D721Med (cell line): ENCODE measurements around the gene RPGR.

Source experiments
- DNase-seq: peaks from one replicate; pipeline ENCODE4 v3.0.0; 2011; ENCODE audit warnings: low spot score; ENCODE audit not compliant: insufficient read length
- FAIRE-seq: peaks from 2 replicates; lab custom pipeline; 2011; peaks lifted over from hg19 to GRCh38; lab: Jason Lieb, UNC
- TF ChIP-seq, protein P1 (sequence below): IDR thresholded peaks from 2 replicates; pipeline ENCODE4 v1.5.1; 2012; ENCODE audit warnings: mild to moderate bottlenecking, control low read depth; ENCODE audit not compliant: insufficient read depth; ENCODE audit errors: missing control alignments

The RPGR gene

DNA sequence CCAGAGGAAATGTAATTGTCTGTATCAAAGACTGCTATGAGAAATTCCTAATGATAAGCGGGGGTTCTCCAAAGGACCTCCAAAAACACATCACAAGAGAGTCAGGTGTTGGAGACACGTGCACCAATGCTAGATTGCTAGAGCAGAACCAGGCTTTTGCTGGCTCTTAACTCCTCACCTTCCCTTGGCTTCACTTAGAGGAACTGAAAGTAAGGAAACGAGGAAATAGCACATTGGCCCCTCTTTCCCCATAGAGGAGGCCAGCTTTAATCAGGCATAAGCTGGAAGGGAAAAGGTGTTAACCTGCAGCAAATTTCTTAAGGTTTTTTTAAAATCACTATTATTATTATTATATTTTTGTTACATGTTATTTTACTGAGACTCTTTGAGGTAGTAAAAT lies 38.6 kb upstream of the RPGR start:
- FAIRE-seq (no peak), DNase-seq (no peak)
- TF ChIP-seq, protein P1, sequence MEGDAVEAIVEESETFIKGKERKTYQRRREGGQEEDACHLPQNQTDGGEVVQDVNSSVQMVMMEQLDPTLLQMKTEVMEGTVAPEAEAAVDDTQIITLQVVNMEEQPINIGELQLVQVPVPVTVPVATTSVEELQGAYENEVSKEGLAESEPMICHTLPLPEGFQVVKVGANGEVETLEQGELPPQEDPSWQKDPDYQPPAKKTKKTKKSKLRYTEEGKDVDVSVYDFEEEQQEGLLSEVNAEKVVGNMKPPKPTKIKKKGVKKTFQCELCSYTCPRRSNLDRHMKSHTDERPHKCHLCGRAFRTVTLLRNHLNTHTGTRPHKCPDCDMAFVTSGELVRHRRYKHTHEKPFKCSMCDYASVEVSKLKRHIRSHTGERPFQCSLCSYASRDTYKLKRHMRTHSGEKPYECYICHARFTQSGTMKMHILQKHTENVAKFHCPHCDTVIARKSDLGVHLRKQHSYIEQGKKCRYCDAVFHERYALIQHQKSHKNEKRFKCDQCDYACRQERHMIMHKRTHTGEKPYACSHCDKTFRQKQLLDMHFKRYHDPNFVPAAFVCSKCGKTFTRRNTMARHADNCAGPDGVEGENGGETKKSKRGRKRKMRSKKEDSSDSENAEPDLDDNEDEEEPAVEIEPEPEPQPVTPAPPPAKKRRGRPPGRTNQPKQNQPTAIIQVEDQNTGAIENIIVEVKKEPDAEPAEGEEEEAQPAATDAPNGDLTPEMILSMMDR: no peak

DNA sequence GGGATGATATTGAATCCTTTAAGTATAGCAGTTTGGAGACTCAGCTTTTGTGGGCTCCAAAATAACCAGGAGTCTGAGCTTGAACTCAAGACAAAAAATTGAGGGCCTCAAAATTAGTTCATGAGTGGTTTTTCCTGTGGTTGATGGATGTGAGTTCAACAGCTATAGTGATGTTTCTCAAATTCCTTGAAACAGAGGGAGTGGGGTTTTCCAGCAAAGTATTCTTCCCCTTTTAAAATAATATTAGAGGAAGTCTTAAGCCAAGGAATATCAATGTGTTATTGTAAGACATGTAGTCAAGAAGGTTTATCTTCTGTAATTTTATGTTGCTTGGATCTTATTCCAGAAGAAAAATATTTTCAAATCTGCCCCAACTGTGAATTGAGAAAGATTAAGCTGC lies 35.7 kb upstream of the RPGR start:
- DNase-seq (no peak), FAIRE-seq (peak; percentile 25)
- TF ChIP-seq, protein P1: no peak

DNA sequence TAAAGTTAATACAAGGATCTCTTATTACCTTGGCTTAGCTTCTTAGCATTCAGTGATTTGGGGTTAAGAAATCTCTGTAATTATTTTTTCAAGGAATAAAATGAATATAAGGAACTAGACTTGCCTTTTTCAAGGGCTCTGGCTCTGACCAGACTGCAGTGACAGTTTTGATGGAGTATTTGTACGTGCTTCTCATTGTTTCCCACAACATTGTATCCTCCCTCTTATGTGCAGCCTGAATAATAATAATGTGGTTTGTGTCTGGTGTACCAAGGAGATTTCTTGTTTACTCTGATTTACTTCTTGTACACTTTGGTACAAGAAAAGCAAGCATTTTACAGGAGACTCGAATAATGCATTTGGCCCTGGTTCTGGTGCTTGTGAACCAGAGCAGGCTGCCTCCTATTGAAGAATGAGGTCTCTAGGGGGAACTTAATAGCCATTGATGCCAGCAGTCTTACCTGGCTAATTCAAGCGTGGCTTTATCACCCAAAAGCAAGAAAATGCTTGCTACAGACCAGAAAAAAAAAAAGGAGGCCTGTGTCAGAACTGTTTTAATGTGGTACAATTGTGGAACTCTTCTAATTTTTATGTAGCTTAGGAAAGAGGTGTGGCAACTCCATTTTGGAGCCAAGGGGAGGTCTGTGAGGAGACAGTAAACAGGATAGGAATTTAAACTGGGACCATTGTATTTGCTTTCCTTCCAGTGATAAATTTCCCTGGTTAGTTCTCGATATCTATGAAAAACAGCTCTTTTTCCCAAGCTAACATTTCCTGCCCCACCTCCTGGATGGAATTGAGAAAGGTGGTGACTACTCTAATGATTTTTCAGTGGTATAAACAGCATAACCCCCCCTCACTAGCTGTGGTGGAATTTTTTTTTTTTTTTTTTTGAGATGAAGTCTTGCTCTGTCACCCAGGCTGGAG lies 30.7 kb upstream of the RPGR start:
- no peak for DNase-seq
- TF ChIP-seq, protein P1: no peak
- no peak for FAIRE-seq

DNA sequence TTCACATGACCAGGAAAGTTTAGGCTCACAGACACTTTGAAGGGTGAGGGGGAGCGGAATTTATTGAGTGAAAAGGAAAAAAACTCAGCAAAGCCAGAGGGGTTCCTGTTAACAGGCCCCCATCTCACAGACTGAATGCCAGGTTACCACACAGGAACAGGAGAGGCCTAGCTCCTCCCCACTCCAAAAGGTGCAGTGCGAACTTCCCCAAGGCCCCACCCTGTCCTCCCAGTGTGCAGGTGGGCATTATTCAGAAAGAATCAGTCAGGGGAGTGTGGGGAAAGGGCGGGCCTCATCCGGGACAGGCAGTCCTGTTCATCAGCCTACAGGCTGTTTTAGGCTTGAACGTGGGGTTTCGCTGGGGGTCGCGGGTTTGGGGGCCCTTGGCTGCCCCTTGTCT lies 29.1 kb upstream of the RPGR start:
- TF ChIP-seq, protein P1: no peak
- no peak for FAIRE-seq
- DNase-seq: no peak

DNA sequence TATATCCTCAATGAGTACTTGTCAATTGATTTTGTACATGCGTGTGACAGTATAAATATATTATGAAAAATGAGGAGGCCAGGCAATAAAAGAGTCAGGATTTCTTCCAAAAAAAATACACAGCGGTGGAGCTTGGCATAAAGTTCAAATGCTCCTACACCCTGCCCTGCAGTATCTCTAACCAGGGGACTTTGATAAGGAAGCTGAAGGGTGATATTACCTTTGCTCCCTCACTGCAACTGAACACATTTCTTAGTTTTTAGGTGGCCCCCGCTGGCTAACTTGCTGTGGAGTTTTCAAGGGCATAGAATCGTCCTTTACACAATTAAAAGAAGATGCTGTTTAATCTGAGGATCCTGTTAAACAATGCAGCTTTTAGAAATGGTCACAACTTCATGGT lies 25.1 kb upstream of the RPGR start, which contains the start of gene OTC:
TSS of gene OTC (plus strand) at position 243 of the 400 bp plus-strand sequence. CDS start at position 336, 93 bp downstream.
- TF ChIP-seq, protein P1: no peak
- DNase-seq (no peak), FAIRE-seq (no peak)

DNA sequence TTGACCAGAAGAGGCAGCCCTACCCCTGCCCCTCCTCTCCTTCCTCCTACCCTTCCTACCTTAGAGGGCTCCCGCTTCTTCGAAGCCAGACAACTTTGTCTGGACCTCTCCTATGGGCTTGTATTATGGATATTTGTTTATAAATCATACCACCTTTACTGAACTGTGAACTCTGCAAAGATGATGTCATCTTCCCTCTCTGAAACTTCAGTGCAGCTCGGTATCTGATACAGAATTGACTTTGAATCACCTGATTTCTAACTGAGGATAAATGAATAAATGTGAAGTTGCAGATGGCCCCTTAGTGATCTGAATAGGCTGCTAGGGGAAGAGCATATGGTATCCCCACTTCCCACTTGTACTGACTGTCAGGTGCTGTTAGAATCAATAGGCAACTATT lies 24.0 kb upstream of the RPGR start:
- TF ChIP-seq, protein P1: no peak
- DNase-seq: no peak
- no peak for FAIRE-seq

DNA sequence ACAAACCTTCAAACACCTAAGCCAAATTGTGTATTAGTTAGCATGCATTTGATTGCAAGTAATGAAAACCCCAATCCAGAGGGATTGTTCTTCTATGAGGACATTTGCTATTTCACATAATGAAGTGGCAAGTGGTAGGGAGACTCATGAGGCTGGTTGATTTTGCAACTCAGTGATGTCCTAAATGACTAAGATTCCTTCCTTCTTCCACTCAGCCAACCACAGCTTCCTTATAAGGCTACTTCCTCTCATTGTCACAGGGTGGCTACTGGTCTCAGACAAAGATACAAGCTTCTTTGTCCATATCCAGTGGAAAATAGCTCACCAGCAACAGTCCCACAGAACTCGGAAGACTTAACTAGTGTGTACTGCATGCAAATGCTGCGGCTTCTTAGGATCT lies 19.8 kb upstream of the RPGR start:
- TF ChIP-seq, protein P1: no peak
- DNase-seq (no peak), FAIRE-seq (no peak)
